Vagina (tissue), 2 donors: ENCODE data around the gene ITM2B. TPM values are rescaled to one million over a fixed set of nuclear protein-coding genes. Genes with fewer than 3 reads are reported as not detected.

Experiments used
- DNase-seq, 2 donors: peaks; one replicate each; pipeline ENCODE4 v3.0.0-alpha.2; 2017; ENCODE audit errors: extremely low spot score in 2 of 2
- H3K27ac ChIP-seq: fragments of 200-600 bp; sonication (generic); one replicate; pipeline ENCODE4 v1.5.1; 2019
- H3K27me3 ChIP-seq: fragments of 200-600 bp; sonication (generic); one replicate; pipeline ENCODE4 v1.5.1; 2019
- H3K36me3 ChIP-seq, 2 donors: fragments of 200-600 bp; sonication (generic); one replicate each; pipeline ENCODE4 v1.5.1; 2017 to 2019
- H3K4me1 ChIP-seq: fragments of 200-600 bp; sonication (generic); one replicate; pipeline ENCODE4 v1.5.1; 2019
- H3K4me3 ChIP-seq, 2 donors: fragments of 200-600 bp; sonication (generic); 1 replicate in 1 of 2; 2 replicates in 1 of 2; pipeline ENCODE4 v1.5.1; 2016 to 2019
- H3K9me3 ChIP-seq: fragments of 200-600 bp; sonication (generic); one replicate; pipeline ENCODE4 v1.5.1; 2019
- CTCF ChIP-seq, 3 experiments: fragments of 450-650 bp in 2 of 3; fragments of 200-600 bp in 1 of 3; sonication (generic) in 1 of 3; IDR thresholded peaks; one replicate each; pipeline ENCODE4 v1.5.1; 2017 to 2019; ENCODE audit warnings: antibody characterized with exemption in 3 of 3, mild to moderate bottlenecking in 2 of 3, moderate library complexity in 2 of 3
- POLR2A ChIP-seq, 2 donors: fragments of 450-650 bp; IDR thresholded peaks; one replicate each; pipeline ENCODE4 v1.6.1; 2017; ENCODE audit warnings: antibody characterized with exemption in 2 of 2, mild to moderate bottlenecking in 2 of 2, moderate library complexity in 2 of 2
- POLR2AphosphoS5 ChIP-seq, 2 donors: sonication (generic); formaldehyde crosslinking; IDR thresholded peaks; one replicate each; pipeline ENCODE4 v1.9.0; 2017; ENCODE audit warnings: antibody characterized with exemption in 2 of 2, mild to moderate bottlenecking in 2 of 2, low read depth in 1 of 2; ENCODE audit not compliant: insufficient read depth in 1 of 2
- intact Hi-C: fragments of 100-400 bp; cut with DNase I; formaldehyde crosslinking; loops from one replicate; pipeline ENCODE4 v1.15.1; 2023
- total RNA-seq: library from RNA; depleted of rRNA; stranded (reverse); fragments of >200 nt; gene quantifications from one replicate; pipeline ENCODE4 v1.2.3, GENCODE V29; 2016

Gene ITM2B
- total RNA-seq, 1 donor from 2014 or later = 475 TPM

- Histone ChIP-seq H3K27me3 (no peaks in the 10 kb centered on the region), H3K27ac (no peak overlapping the region), H3K36me3 (no peaks in the 10 kb centered on the region), H3K4me3 (no peak overlapping the region), H3K9me3 (no peaks in the 10 kb centered on the region), H3K4me1 (no peaks in the 10 kb centered on the region)
- no peak for TF ChIP-seq CTCF (IDR thresholded peaks at IDR 0.05)
- TF ChIP-seq POLR2AphosphoS5 (IDR thresholded peaks at IDR 0.05; ENCODE audit: insufficient read depth in 1 of 2, low read depth in 1 of 2) = no peak
- no peak for DNase-seq
- intact Hi-C loops = no loop called here
Observed at GRCh38 chr13:48294653-48295052, 61.6 kb downstream of the ITM2B start.

DNA sequence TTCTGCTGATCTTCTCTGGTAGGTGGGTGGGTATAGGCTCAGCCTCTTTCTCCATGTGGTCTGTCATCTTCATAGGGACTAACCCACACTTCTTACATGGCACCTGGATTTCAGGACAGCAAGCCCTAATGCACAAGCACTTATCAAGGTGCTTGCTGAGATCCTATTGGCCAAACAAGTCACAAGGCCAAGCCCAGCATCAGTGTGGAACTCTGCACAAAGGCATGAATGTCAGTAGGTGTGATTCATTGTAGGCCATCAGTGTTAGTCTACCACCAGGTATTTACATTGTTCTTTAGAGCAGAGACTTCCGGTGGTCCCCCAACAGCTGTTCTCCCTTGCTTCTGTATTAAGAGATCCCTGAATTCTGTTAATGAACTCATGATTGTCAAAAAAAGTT lies 62.3 kb downstream of the ITM2B start:
- no peak overlapping the region for H3K4me3 ChIP-seq
- intact Hi-C loops = no loop called here
- H3K9me3 ChIP-seq = no peaks in the 10 kb centered on the region
- H3K27ac ChIP-seq = no peak overlapping the region
- TF ChIP-seq CTCF (IDR thresholded peaks at IDR 0.05) (no peak), POLR2AphosphoS5 (IDR thresholded peaks at IDR 0.05; ENCODE audit: insufficient read depth in 1 of 2, low read depth in 1 of 2) (no peak), POLR2A (IDR thresholded peaks at IDR 0.05) (no peak)
- H3K36me3 ChIP-seq = no peaks in the 10 kb centered on the region
- H3K4me1 ChIP-seq = no peaks in the 10 kb centered on the region
- no peak for DNase-seq
- no peaks in the 10 kb centered on the region for H3K27me3 ChIP-seq

DNA sequence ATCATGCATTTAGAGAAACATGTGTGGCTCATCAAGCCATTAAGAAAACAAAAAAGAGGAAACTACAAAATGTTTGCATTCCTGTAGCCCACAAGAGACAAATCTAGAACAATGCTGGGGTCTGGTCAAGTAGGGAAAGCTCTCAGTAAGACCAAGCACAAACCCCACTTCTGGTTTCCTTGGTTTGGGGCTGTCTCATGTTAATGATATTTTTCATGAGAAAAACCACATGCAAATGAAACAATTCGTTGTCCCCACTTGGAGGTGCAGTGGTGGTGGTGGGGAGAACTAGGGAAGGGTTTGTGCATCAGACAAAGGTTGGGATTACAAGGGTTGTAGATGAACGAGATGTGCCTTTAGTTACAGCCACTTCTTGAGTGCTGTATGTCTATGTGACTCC lies 63.5 kb downstream of the ITM2B start:
- no peaks in the 10 kb centered on the region for H3K27me3 ChIP-seq

GRCh38 chr13:48297131-48297786 lies 64.3 kb downstream of the ITM2B start:
- H3K9me3 ChIP-seq = no peaks in the 10 kb centered on the region
- H3K4me3 ChIP-seq = no peak overlapping the region
- no peak for DNase-seq
- no peaks in the 10 kb centered on the region for H3K4me1 ChIP-seq
- TF ChIP-seq POLR2A (IDR thresholded peaks at IDR 0.05) = no peak
- no peak for TF ChIP-seq CTCF (IDR thresholded peaks at IDR 0.05)
- TF ChIP-seq POLR2AphosphoS5 (IDR thresholded peaks at IDR 0.05; ENCODE audit: insufficient read depth in 1 of 2, low read depth in 1 of 2) = no peak
- no peaks in the 10 kb centered on the region for H3K27me3 ChIP-seq
- no peaks in the 10 kb centered on the region for H3K36me3 ChIP-seq
- intact Hi-C loops = no loop called here
- no peak overlapping the region for H3K27ac ChIP-seq

More for the DNA sequence above, 63.5 kb downstream of the ITM2B start:
- no peak overlapping the region for H3K4me3 ChIP-seq
- no peak overlapping the region for H3K27ac ChIP-seq
- no peaks in the 10 kb centered on the region for H3K36me3 ChIP-seq
- H3K4me1 ChIP-seq = no peaks in the 10 kb centered on the region
- H3K9me3 ChIP-seq = no peaks in the 10 kb centered on the region
- no peak for TF ChIP-seq POLR2AphosphoS5 (IDR thresholded peaks at IDR 0.05; ENCODE audit: insufficient read depth in 1 of 2, low read depth in 1 of 2)
- no peak for TF ChIP-seq POLR2A (IDR thresholded peaks at IDR 0.05)
- no peak for TF ChIP-seq CTCF (IDR thresholded peaks at IDR 0.05)
- intact Hi-C loops = no loop called here
- no peak for DNase-seq

GRCh38 chr13:48299591-48299990 lies 66.6 kb downstream of the ITM2B start:
- Histone ChIP-seq H3K9me3 (no peaks in the 10 kb centered on the region), H3K27me3 (no peaks in the 10 kb centered on the region), H3K27ac (no peak overlapping the region), H3K4me1 (no peaks in the 10 kb centered on the region), H3K4me3 (no peak overlapping the region), H3K36me3 (no peaks in the 10 kb centered on the region)
- intact Hi-C loops = no loop called here
- TF ChIP-seq POLR2AphosphoS5 (IDR thresholded peaks at IDR 0.05; ENCODE audit: insufficient read depth in 1 of 2, low read depth in 1 of 2) (no peak), CTCF (IDR thresholded peaks at IDR 0.05) (no peak), POLR2A (IDR thresholded peaks at IDR 0.05) (no peak)
- no peak for DNase-seq
